ENCODE measurements around the gene ULBP1.
"Not testable (repeated sequence)": the region's sequence is repeated elsewhere in the genome, so short reads cannot be mapped to it uniquely, and the experiment has no call there.

GRCh38 chr6:149946631-149947030 lies 17.1 kb upstream of the ULBP1 start:
- TF ChIP-seq CTCF, POLR2A (IDR thresholded peaks at IDR 0.05): not testable (repeated sequence)

All from thyroid gland (tissue), 4 donors.